Measurements from ENCODE around the gene GNG12. TPM values are rescaled to one million over a fixed set of nuclear protein-coding genes. Genes with fewer than 3 reads are reported as not detected.
A peak's percentile ranks its signal among the peaks of the same experiment; 100 is the strongest.

The GNG12 gene
- polyA plus RNA-seq, 4 donors: 52.8 to 162 (median 126) TPM

- H3K27ac ChIP-seq (ENCODE audit: low read depth in 1 of 3, low read length in 2 of 3): no peak overlapping the region
- 77 to 83% (median 83%) methylated on average over 1 of the region's 1 CpG for WGBS, 3 donors
- H3K36me3 ChIP-seq (ENCODE audit: control insufficient read depth in 3 of 3, insufficient read depth in 2 of 3, low read depth in 1 of 3, low read length in 3 of 3): peaks cover 0 to 16% (median 0%) of the 10 kb centered on the region in 3 donors
- no peak overlapping the region for H3K4me3 ChIP-seq (ENCODE audit: low read depth in 1 of 3, low read length in 3 of 3)
- no peaks in the 10 kb centered on the region for H3K9me3 ChIP-seq (ENCODE audit: control insufficient read depth in 2 of 2, insufficient read depth in 1 of 2, low read depth in 1 of 2, low read length in 1 of 2)
- H3K4me1 ChIP-seq (ENCODE audit: control insufficient read depth in 3 of 3, insufficient read depth in 2 of 3, low read depth in 1 of 3, low read length in 2 of 3): peaks cover 9 to 32% (median 13%) of the 10 kb centered on the region in 3 donors
- H3K27me3 ChIP-seq (ENCODE audit: control insufficient read depth in 3 of 3, insufficient read depth in 3 of 3, low read length in 3 of 3): no peaks in the 10 kb centered on the region
- no peak for DNase-seq
- no peak for FAIRE-seq
Observed at GRCh38 chr1:67768480-67768879, 64.8 kb downstream of the GNG12 start.

- no peaks in the 10 kb centered on the region for H3K27me3 ChIP-seq (ENCODE audit: control insufficient read depth in 3 of 3, insufficient read depth in 3 of 3, low read length in 3 of 3)
- DNase-seq (peak; percentile 41 to 59), FAIRE-seq (no peak)
- WGBS, 3 donors: 67 to 80% (median 68%) methylated on average over 6 of the region's 6 CpGs
- H3K36me3 ChIP-seq (ENCODE audit: control insufficient read depth in 3 of 3, insufficient read depth in 2 of 3, low read depth in 1 of 3, low read length in 3 of 3): peaks cover 0 to 16% (median 0%) of the 10 kb centered on the region in 3 donors
- no peak overlapping the region for H3K4me3 ChIP-seq (ENCODE audit: low read depth in 1 of 3, low read length in 3 of 3)
- H3K9me3 ChIP-seq (ENCODE audit: control insufficient read depth in 2 of 2, insufficient read depth in 1 of 2, low read depth in 1 of 2, low read length in 1 of 2): no peaks in the 10 kb centered on the region
- peak overlapping the region in 2 of 3 donors; percentile 57 to 84 for H3K27ac ChIP-seq (ENCODE audit: low read depth in 1 of 3, low read length in 2 of 3)
- peaks cover 9 to 34% (median 13%) of the 10 kb centered on the region in 3 donors for H3K4me1 ChIP-seq (ENCODE audit: control insufficient read depth in 3 of 3, insufficient read depth in 2 of 3, low read depth in 1 of 3, low read length in 2 of 3)
Observed at GRCh38 chr1:67767103-67767782, 66.0 kb downstream of the GNG12 start.

- H3K27ac ChIP-seq (ENCODE audit: low read depth in 1 of 3, low read length in 2 of 3): peak overlapping the region in 2 of 3 donors; percentile 57 to 84
- FAIRE-seq (no peak), DNase-seq (peak; percentile 53 to 75)
- peaks cover 9 to 42% (median 13%) of the 10 kb centered on the region in 3 donors for H3K4me1 ChIP-seq (ENCODE audit: control insufficient read depth in 3 of 3, insufficient read depth in 2 of 3, low read depth in 1 of 3, low read length in 2 of 3)
- 27 to 34% (median 30%) methylated on average over 17 of the region's 17 CpGs for WGBS, 3 donors
- no peaks in the 10 kb centered on the region for H3K27me3 ChIP-seq (ENCODE audit: control insufficient read depth in 3 of 3, insufficient read depth in 3 of 3, low read length in 3 of 3)
- no peaks in the 10 kb centered on the region for H3K9me3 ChIP-seq (ENCODE audit: control insufficient read depth in 2 of 2, insufficient read depth in 1 of 2, low read depth in 1 of 2, low read length in 1 of 2)
- H3K4me3 ChIP-seq (ENCODE audit: low read depth in 1 of 3, low read length in 3 of 3): no peak overlapping the region
- peaks cover 0 to 17% (median 0%) of the 10 kb centered on the region in 3 donors for H3K36me3 ChIP-seq (ENCODE audit: control insufficient read depth in 3 of 3, insufficient read depth in 2 of 3, low read depth in 1 of 3, low read length in 3 of 3)
Observed at GRCh38 chr1:67766141-67766978, 66.9 kb downstream of the GNG12 start.

GRCh38 chr1:67764633-67765032, 68.6 kb downstream of the GNG12 start:
- DNase-seq: peak; percentile 85 to 89
- WGBS, 3 donors: 20 to 62% (median 48%) methylated on average over 4 of the region's 4 CpGs

GRCh38 chr1:67761730-67762129, 71.5 kb downstream of the GNG12 start:
- 59 to 75% (median 62%) methylated on average over 4 of the region's 4 CpGs for WGBS, 3 donors
- Histone ChIP-seq H3K4me3 (ENCODE audit: low read depth in 1 of 3, low read length in 3 of 3) (no peak overlapping the region), H3K4me1 (ENCODE audit: control insufficient read depth in 3 of 3, insufficient read depth in 2 of 3, low read depth in 1 of 3, low read length in 2 of 3) (peaks cover 9 to 63% (median 18%) of the 10 kb centered on the region in 3 donors), H3K9me3 (ENCODE audit: control insufficient read depth in 2 of 2, insufficient read depth in 1 of 2, low read depth in 1 of 2, low read length in 1 of 2) (no peaks in the 10 kb centered on the region), H3K27me3 (ENCODE audit: control insufficient read depth in 3 of 3, insufficient read depth in 3 of 3, low read length in 3 of 3) (no peaks in the 10 kb centered on the region), H3K27ac (ENCODE audit: low read depth in 1 of 3, low read length in 2 of 3) (peak overlapping the region in 2 of 3 donors; percentile 47 to 86), H3K36me3 (ENCODE audit: control insufficient read depth in 3 of 3, insufficient read depth in 2 of 3, low read depth in 1 of 3, low read length in 3 of 3) (peaks cover 0 to 11% (median 0%) of the 10 kb centered on the region in 3 donors)
- no peak for FAIRE-seq
- no peak for DNase-seq

More at GRCh38 chr1:67764633-67765032, 68.6 kb downstream of the GNG12 start:
- H3K36me3 ChIP-seq (ENCODE audit: control insufficient read depth in 3 of 3, insufficient read depth in 2 of 3, low read depth in 1 of 3, low read length in 3 of 3): peaks cover 0 to 8% (median 0%) of the 10 kb centered on the region in 3 donors
- H3K9me3 ChIP-seq (ENCODE audit: control insufficient read depth in 2 of 2, insufficient read depth in 1 of 2, low read depth in 1 of 2, low read length in 1 of 2): no peaks in the 10 kb centered on the region
- no peak for FAIRE-seq
- H3K4me1 ChIP-seq (ENCODE audit: control insufficient read depth in 3 of 3, insufficient read depth in 2 of 3, low read depth in 1 of 3, low read length in 2 of 3): peaks cover 9 to 57% (median 9%) of the 10 kb centered on the region in 3 donors
- peak overlapping the region; percentile 8 to 84 (median 62) for H3K27ac ChIP-seq (ENCODE audit: low read depth in 1 of 3, low read length in 2 of 3)
- H3K4me3 ChIP-seq (ENCODE audit: low read depth in 1 of 3, low read length in 3 of 3): no peak overlapping the region
- H3K27me3 ChIP-seq (ENCODE audit: control insufficient read depth in 3 of 3, insufficient read depth in 3 of 3, low read length in 3 of 3): no peaks in the 10 kb centered on the region

- DNase-seq: peak in 1 of 2 donors; percentile 45
- H3K36me3 ChIP-seq (ENCODE audit: control insufficient read depth in 3 of 3, insufficient read depth in 2 of 3, low read depth in 1 of 3, low read length in 3 of 3): peaks cover 0 to 16% (median 0%) of the 10 kb centered on the region in 3 donors
- no peaks in the 10 kb centered on the region for H3K27me3 ChIP-seq (ENCODE audit: control insufficient read depth in 3 of 3, insufficient read depth in 3 of 3, low read length in 3 of 3)
- 24 to 44% (median 29%) methylated on average over 2 of the region's 2 CpGs for WGBS, 3 donors
- H3K4me3 ChIP-seq (ENCODE audit: low read depth in 1 of 3, low read length in 3 of 3): no peak overlapping the region
- H3K4me1 ChIP-seq (ENCODE audit: control insufficient read depth in 3 of 3, insufficient read depth in 2 of 3, low read depth in 1 of 3, low read length in 2 of 3): peaks cover 9 to 62% (median 21%) of the 10 kb centered on the region in 3 donors
- no peaks in the 10 kb centered on the region for H3K9me3 ChIP-seq (ENCODE audit: control insufficient read depth in 2 of 2, insufficient read depth in 1 of 2, low read depth in 1 of 2, low read length in 1 of 2)
- peak overlapping the region in 2 of 3 donors; percentile 77 to 86 for H3K27ac ChIP-seq (ENCODE audit: low read depth in 1 of 3, low read length in 2 of 3)
- FAIRE-seq: no peak
Observed at GRCh38 chr1:67761091-67761490, 72.2 kb downstream of the GNG12 start.

GRCh38 chr1:67760030-67760821, 73.0 kb downstream of the GNG12 start:
- Histone ChIP-seq H3K27me3 (ENCODE audit: control insufficient read depth in 3 of 3, insufficient read depth in 3 of 3, low read length in 3 of 3) (no peaks in the 10 kb centered on the region), H3K4me1 (ENCODE audit: control insufficient read depth in 3 of 3, insufficient read depth in 2 of 3, low read depth in 1 of 3, low read length in 2 of 3) (peaks cover 8 to 61% (median 26%) of the 10 kb centered on the region in 3 donors), H3K4me3 (ENCODE audit: low read depth in 1 of 3, low read length in 3 of 3) (no peak overlapping the region), H3K36me3 (ENCODE audit: control insufficient read depth in 3 of 3, insufficient read depth in 2 of 3, low read depth in 1 of 3, low read length in 3 of 3) (peaks cover 0 to 16% (median 0%) of the 10 kb centered on the region in 3 donors), H3K27ac (ENCODE audit: low read depth in 1 of 3, low read length in 2 of 3) (peak overlapping the region; percentile 95 to 96 (median 95)), H3K9me3 (ENCODE audit: control insufficient read depth in 2 of 2, insufficient read depth in 1 of 2, low read depth in 1 of 2, low read length in 1 of 2) (no peaks in the 10 kb centered on the region)
- no peak for FAIRE-seq
- peak; percentile 96 to 99 for DNase-seq
- 8 to 25% (median 16%) methylated on average over 14 of the region's 14 CpGs for WGBS, 3 donors

- H3K9me3 ChIP-seq (ENCODE audit: control insufficient read depth in 2 of 2, insufficient read depth in 1 of 2, low read depth in 1 of 2, low read length in 1 of 2): no peaks in the 10 kb centered on the region
- FAIRE-seq (no peak), DNase-seq (no peak)
- peak overlapping the region; percentile 95 to 96 (median 95) for H3K27ac ChIP-seq (ENCODE audit: low read depth in 1 of 3, low read length in 2 of 3)
- H3K36me3 ChIP-seq (ENCODE audit: control insufficient read depth in 3 of 3, insufficient read depth in 2 of 3, low read depth in 1 of 3, low read length in 3 of 3): peaks cover 0 to 19% (median 2%) of the 10 kb centered on the region in 3 donors
- no peak overlapping the region for H3K4me3 ChIP-seq (ENCODE audit: low read depth in 1 of 3, low read length in 3 of 3)
- H3K4me1 ChIP-seq (ENCODE audit: control insufficient read depth in 3 of 3, insufficient read depth in 2 of 3, low read depth in 1 of 3, low read length in 2 of 3): peaks cover 8 to 58% (median 30%) of the 10 kb centered on the region in 3 donors
- no peaks in the 10 kb centered on the region for H3K27me3 ChIP-seq (ENCODE audit: control insufficient read depth in 3 of 3, insufficient read depth in 3 of 3, low read length in 3 of 3)
Observed at GRCh38 chr1:67759692-67760029, 73.6 kb downstream of the GNG12 start.
